GM18507 (cell line): ENCODE data around the gene AIF1.

Experiments used
- DNase-seq: peaks from one replicate; pipeline ENCODE4 v3.0.0; 2011; ENCODE audit warnings: low read depth; ENCODE audit not compliant: insufficient read length; ENCODE audit errors: extremely low spot score
- FAIRE-seq: peaks from 2 replicates; lab custom pipeline; 2011; peaks lifted over from hg19 to GRCh38; lab: Jason Lieb, UNC

The AIF1 gene

GRCh38 chr6:31614684-31615578 lies at the start of gene AIF1:
AIF1 (plus strand) TSS chr6:31615234; CDS start chr6:31615330, 96 bp downstream.
- DNase-seq (no peak), FAIRE-seq (no peak)

- FAIRE-seq = no peak
- DNase-seq = no peak
Measured at GRCh38 chr6:31567531-31568370, 47.3 kb upstream of the AIF1 start.

- FAIRE-seq (peak; percentile 100), DNase-seq (peak; percentile 57)
Measured at GRCh38 chr6:31568537-31568961, 46.5 kb upstream of the AIF1 start.

GRCh38 chr6:31569861-31570536 lies 45.0 kb upstream of the AIF1 start:
- FAIRE-seq = peak; percentile 15

GRCh38 chr6:31572041-31572911 lies 42.8 kb upstream of the AIF1 start, which contains the start of gene LTA:
LTA (plus strand) TSS chr6:31572289; CDS start chr6:31572743, 454 bp downstream.
- FAIRE-seq (peak; percentile 95), DNase-seq (no peak)

More at GRCh38 chr6:31569861-31570536, 45.0 kb upstream of the AIF1 start:
- no peak for DNase-seq

GRCh38 chr6:31573239-31574105 lies 41.6 kb upstream of the AIF1 start:
- DNase-seq (no peak), FAIRE-seq (no peak)

GRCh38 chr6:31574106-31575061 lies 40.6 kb upstream of the AIF1 start:
- DNase-seq (no peak), FAIRE-seq (peak; percentile 58)

GRCh38 chr6:31575335-31575901 lies 39.6 kb upstream of the AIF1 start, which contains the start of gene TNF:
TNF (plus strand) TSS chr6:31575565; CDS start chr6:31575742, 177 bp downstream.
- FAIRE-seq = peak; percentile 99
- peak; percentile 66 for DNase-seq

- DNase-seq = no peak
- FAIRE-seq = peak; percentile 82
Measured at GRCh38 chr6:31575952-31576685, 38.9 kb upstream of the AIF1 start.

GRCh38 chr6:31576897-31577578 lies 38.0 kb upstream of the AIF1 start:
- DNase-seq (no peak), FAIRE-seq (peak; percentile 87)

- DNase-seq (no peak), FAIRE-seq (no peak)
Measured at GRCh38 chr6:31577579-31577966, 37.5 kb upstream of the AIF1 start.

- FAIRE-seq = peak; percentile 29
Measured at GRCh38 chr6:31578184-31579118, 36.6 kb upstream of the AIF1 start.

GRCh38 chr6:31579119-31579505 lies 35.9 kb upstream of the AIF1 start:
- DNase-seq (no peak), FAIRE-seq (no peak)

More at GRCh38 chr6:31578184-31579118, 36.6 kb upstream of the AIF1 start:
- no peak for DNase-seq
